Measurements from ENCODE around the gene FBXL16. TPM values are rescaled to one million over a fixed set of nuclear protein-coding genes. Genes with fewer than 3 reads are reported as not detected.

FBXL16 gene
- total and polyA plus RNA-seq, 2 of the 13 experiments (the other 11 are each of a cell fraction or from before 2014, with no cell fraction given): 0.22 to 2.0 TPM

DNA sequence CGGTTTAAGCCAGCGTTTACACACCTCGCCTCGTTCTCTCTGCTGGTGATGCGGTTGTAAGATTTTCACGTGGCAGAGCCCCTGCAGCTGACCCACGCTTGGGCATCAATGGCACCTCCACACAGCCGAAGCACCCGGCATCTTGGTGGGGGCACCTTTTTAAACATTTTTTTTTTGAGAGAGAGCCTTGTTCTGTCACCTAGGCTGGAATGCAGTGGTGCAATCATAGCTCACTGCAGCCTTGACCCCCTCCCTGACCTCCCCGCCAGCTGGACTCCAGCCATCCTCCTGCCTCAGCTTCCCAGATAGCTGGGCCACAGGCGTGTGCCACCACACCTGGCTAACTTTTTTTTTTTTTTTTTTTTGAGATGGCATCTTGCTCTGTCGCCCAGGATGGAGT lies 51.6 kb downstream of the FBXL16 start (continued):
- 0 out of 2 replicates have a peak, but pooled peaks have one; percentile 29 for TF ChIP-seq THRA (CRISPR knock-in tag; IDR thresholded peaks at IDR 0.05; ENCODE audit: borderline replicate concordance)
- no peak for TF ChIP-seq TGIF2 (CRISPR knock-in tag; IDR thresholded peaks at IDR 0.05)
- no peak for TF ChIP-seq ZNF33A (CRISPR knock-in tag; IDR thresholded peaks at IDR 0.05; ENCODE audit: borderline replicate concordance)
- no peak for TF ChIP-seq ZSCAN20 (CRISPR knock-in tag; IDR thresholded peaks at IDR 0.05; ENCODE audit: borderline replicate concordance)
- TF ChIP-seq, protein P1, sequence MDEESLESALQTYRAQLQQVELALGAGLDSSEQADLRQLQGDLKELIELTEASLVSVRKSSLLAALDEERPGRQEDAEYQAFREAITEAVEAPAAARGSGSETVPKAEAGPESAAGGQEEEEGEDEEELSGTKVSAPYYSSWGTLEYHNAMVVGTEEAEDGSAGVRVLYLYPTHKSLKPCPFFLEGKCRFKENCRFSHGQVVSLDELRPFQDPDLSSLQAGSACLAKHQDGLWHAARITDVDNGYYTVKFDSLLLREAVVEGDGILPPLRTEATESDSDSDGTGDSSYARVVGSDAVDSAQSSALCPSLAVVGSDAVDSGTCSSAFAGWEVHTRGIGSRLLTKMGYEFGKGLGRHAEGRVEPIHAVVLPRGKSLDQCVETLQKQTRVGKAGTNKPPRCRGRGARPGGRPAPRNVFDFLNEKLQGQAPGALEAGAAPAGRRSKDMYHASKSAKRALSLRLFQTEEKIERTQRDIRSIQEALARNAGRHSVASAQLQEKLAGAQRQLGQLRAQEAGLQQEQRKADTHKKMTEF (CRISPR knock-in tag; IDR thresholded peaks at IDR 0.05): 0 out of 2 replicates have a peak, but pooled peaks have one; percentile 37
- no peak for TF ChIP-seq BRF2 (CRISPR knock-in tag; IDR thresholded peaks at IDR 0.05)
- TF ChIP-seq ZNF496 (CRISPR knock-in tag; IDR thresholded peaks at IDR 0.05; ENCODE audit: insufficient replicate concordance): no peak
- TF ChIP-seq ATF7 (IDR thresholded peaks at IDR 0.05): no peak
- no peak for TF ChIP-seq ATF7 (CRISPR knock-in tag; IDR thresholded peaks at IDR 0.05)
- peak; percentile 19; the same call in 1 of the 2 replicates for TF ChIP-seq HMG20A (CRISPR knock-in tag; IDR thresholded peaks at IDR 0.05; ENCODE audit: borderline replicate concordance)
- no peak for TF ChIP-seq U2AF1 (optimal IDR thresholded peaks at IDR 0.05; ENCODE audit: low read depth, low read length)
- no peak for TF ChIP-seq THYN1 (CRISPR knock-in tag; IDR thresholded peaks at IDR 0.05; ENCODE audit: borderline replicate concordance, low read depth)
- TF ChIP-seq DBP (CRISPR knock-in tag; IDR thresholded peaks at IDR 0.05; ENCODE audit: not compliant biosample characterization): no peak
- TF ChIP-seq TFE3 (CRISPR knock-in tag; IDR thresholded peaks at IDR 0.05): no peak
- no peak for TF ChIP-seq ZNF749 (CRISPR knock-in tag; IDR thresholded peaks at IDR 0.05; ENCODE audit: borderline replicate concordance)
- no peak for TF ChIP-seq ZNF883 (CRISPR knock-in tag; IDR thresholded peaks at IDR 0.05; ENCODE audit: not compliant biosample characterization)
- no peak for TF ChIP-seq ZC3H13 (CRISPR knock-in tag; IDR thresholded peaks at IDR 0.05)
- TF ChIP-seq ZSCAN12 (CRISPR knock-in tag; IDR thresholded peaks at IDR 0.05): no peak
- TF ChIP-seq PTBP1 (IDR thresholded peaks at IDR 0.05; ENCODE audit: low read depth, low read length, poor library complexity, severe bottlenecking): no peak
- TF ChIP-seq ZBTB49 (CRISPR knock-in tag; IDR thresholded peaks at IDR 0.05; ENCODE audit: borderline replicate concordance): no peak
